Keratinocyte (primary cell): ENCODE data around the gene GKN2.

Source experiments
- CTCF ChIP-seq, 3 experiments: IDR thresholded peaks in 1 of 3; conservative IDR thresholded peaks in 1 of 3; optimal IDR thresholded peaks in 1 of 3; 2 replicates in 2 of 3; 3 replicates in 1 of 3; pipeline versions ENCODE3 to v1.5.1; 2011; ENCODE audit warnings: low read length in 3 of 3, mild to moderate bottlenecking in 3 of 3, moderate library complexity in 2 of 3, control low read depth in 1 of 3, inconsistent platforms in 1 of 3; ENCODE audit not compliant: insufficient read depth in 2 of 3; ENCODE audit errors: extremely low read depth in 1 of 3
- EZH2 ChIP-seq: IDR thresholded peaks from one replicate; pipeline ENCODE4 v1.6.1; 2012; ENCODE audit warnings: inconsistent platforms, mild to moderate bottlenecking, low read length, moderate library complexity

- TF ChIP-seq EZH2 (no peak), CTCF (optimal IDR thresholded peaks at IDR 0.05 in 1 of 3, IDR thresholded peaks at IDR 0.05 in 1 of 3, conservative IDR thresholded peaks at IDR 0.05 in 1 of 3; ENCODE audit: extremely low read depth in 1 of 3, insufficient read depth in 2 of 3, low read length in 3 of 3) (no peak)
Observed at GRCh38 chr2:68913359-68913758, 39.3 kb downstream of the GKN2 start.
